Adrenal gland (tissue), 12 donors: ENCODE measurements around the gene DNAJC6. TPM values are rescaled to one million over a fixed set of nuclear protein-coding genes. Genes with fewer than 3 reads are reported as not detected.

Source experiments
- DNase-seq, 7 donors: peaks; one replicate each; pipeline ENCODE4 v3.0.0-alpha.2; 2019 to 2020
- H3K27ac ChIP-seq, 5 donors: fragments of 200-600 bp; sonication (generic) in 4 of 5; 1 replicate in 3 of 5; 2 replicates in 2 of 5; pipeline versions ENCODE4 v1.5.1 to v1.8.0; 2016 to 2020; ENCODE audit warnings: mild to moderate bottlenecking in 1 of 5
- H3K27me3 ChIP-seq: fragments of 200-600 bp; 2 replicates; pipeline ENCODE4 v1.8.0; 2021
- H3K36me3 ChIP-seq, 2 donors: fragments of 200-600 bp; replicated peaks in 1 of 2; 1 replicate in 1 of 2; 2 replicates in 1 of 2; pipeline versions ENCODE4 v1.5.1 to v1.8.0; 2018 to 2022
- H3K4me1 ChIP-seq, 2 donors: fragments of 200-600 bp; replicated peaks in 1 of 2; 1 replicate in 1 of 2; 2 replicates in 1 of 2; pipeline versions ENCODE4 v1.5.1 to v1.8.0; 2018 to 2021
- H3K4me3 ChIP-seq, 4 donors: fragments of 200-600 bp; sonication (generic) in 3 of 4; one replicate each; pipeline ENCODE4 v1.5.1; 2016 to 2018
- H3K9me3 ChIP-seq, 3 donors: fragments of 200-600 bp; sonication (generic) in 1 of 3; replicated peaks in 1 of 3; 1 replicate in 2 of 3; 2 replicates in 1 of 3; pipeline versions ENCODE4 v1.5.1 to v1.8.0; 2016 to 2021
- CTCF ChIP-seq, 6 experiments: fragments of 450-650 bp in 4 of 6; fragments of 200-600 bp in 2 of 6; sonication (generic) in 1 of 6; IDR thresholded peaks; 1 replicate in 5 of 6; 2 replicates in 1 of 6; pipeline versions ENCODE4 v1.5.1 to v1.8.0; 2016 to 2021; ENCODE audit warnings: antibody characterized with exemption in 6 of 6, mild to moderate bottlenecking in 2 of 6, moderate library complexity in 1 of 6
- POLR2A ChIP-seq, 2 donors: fragments of 450-650 bp; IDR thresholded peaks; one replicate each; pipeline ENCODE4 v1.6.1; 2017; ENCODE audit warnings: antibody characterized with exemption in 2 of 2, mild to moderate bottlenecking in 2 of 2, moderate library complexity in 1 of 2
- WGBS, 4 donors: extraction: QIAGEN DNeasy Blood & Tissue Kit in 2 of 4; methylation state at CpG; one replicate each; pipeline versions ENCODE4 v1.1.5 to v1.1.7; 2013 to 2017; 5-methylcytosine and 5-hydroxymethylcytosine counted together
- intact Hi-C, 2 donors: fragments of 100-400 bp; cut with DNase I; formaldehyde crosslinking; loops; one replicate each; pipeline versions ENCODE4 v1.14.1 to v1.15.0; 2022 to 2023
- polyA plus RNA-seq, 3 donors: library from polyadenylated mRNA; stranded (reverse); fragments of 200-250 nt in 2 of 3; fragments of 350-450 nt in 1 of 3; fragmentation: Illumina TruSeq in 1 of 3; extraction: RNeasy Lipid Tissue Mini Kit (QIAGEN cat#74804) in 1 of 3; gene quantifications; one replicate each; pipeline ENCODE4 v1.2.3, GENCODE V29; 2013 to 2014
- total RNA-seq, 9 donors: library from RNA; depleted of rRNA in 4 of 9; stranded (reverse); fragments of >200 nt in 4 of 9; fragments of 120-200 nt in 1 of 9; fragmentation: NEBNext Ultra II Directional in 1 of 9; extraction: Animal tissue kit (Norgen Biotek cat#: 25700) in 1 of 9; gene quantifications; one replicate each; pipeline versions ENCODE4 v1.1.0 to v1.2.4, GENCODE V29; 2013 to 2023
- donor health status: healthy with polysubstance abuse.
- donor health status: Bipolar disorder and iron deficiency.
- donor health status: DM: yes; HTN: yes; CAD: no.
- donor health status: DM: no; HTN: no; CAD: no.
- donor health status: DM: no; HTN: no; CAD: no.
- donor health status: DM: yes; HTN: yes; CAD: no.

DNAJC6 gene
- total and polyA plus RNA-seq, 12 donors = 1.5 to 39.8 (median 13.2) TPM

DNA sequence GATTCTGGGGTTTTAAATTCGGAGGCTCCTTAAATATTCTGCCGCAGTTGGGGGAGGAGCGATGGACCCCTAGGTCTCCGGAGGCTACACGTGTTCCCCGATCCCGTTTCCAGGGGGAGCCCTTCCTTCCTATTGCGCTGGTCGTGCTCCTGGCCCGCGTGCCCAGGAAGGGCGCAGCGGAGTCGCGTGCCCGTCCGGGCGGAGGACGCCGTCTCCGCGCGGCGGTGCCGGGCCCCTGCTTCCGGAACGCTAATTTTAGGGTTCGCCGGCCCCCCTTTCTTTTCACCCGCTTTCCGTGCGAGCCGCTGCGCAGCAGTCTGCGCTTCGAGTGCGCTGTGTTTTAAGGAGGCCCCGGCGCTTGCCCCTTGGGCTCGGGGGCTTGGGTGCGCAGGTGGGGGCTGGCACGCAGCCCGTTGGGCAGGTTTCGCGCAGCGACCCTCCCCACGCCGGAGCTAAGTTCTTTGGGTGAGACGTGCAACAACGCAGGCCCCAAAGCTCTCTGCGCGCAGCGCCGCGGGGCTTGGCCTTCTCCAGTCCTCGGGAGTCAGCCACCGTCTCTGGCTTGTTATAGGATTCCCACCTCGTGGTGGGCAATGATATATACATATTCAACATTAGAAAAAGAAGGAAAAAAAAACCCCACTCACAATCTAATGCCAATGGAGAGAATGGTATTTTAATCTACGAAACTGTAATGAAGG, 43.5 kb upstream of the DNAJC6 start:
- peak; percentile 34 to 58 for TF ChIP-seq POLR2A (IDR thresholded peaks at IDR 0.05)
- TF ChIP-seq CTCF (IDR thresholded peaks at IDR 0.05) = peak in 2 of 6 experiments; percentile 5 to 7
- Histone ChIP-seq H3K36me3 (no peaks in the 10 kb centered on the region), H3K27me3 (no peaks in the 10 kb centered on the region), H3K4me3 (peak overlapping the region in 2 of 4 donors; percentile 18 to 69), H3K4me1 (peaks cover 0 to 26% of the 10 kb centered on the region in 2 donors), H3K27ac (peak overlapping the region in 3 of 5 donors; percentile 41 to 70 (median 61)), H3K9me3 (no peaks in the 10 kb centered on the region)
- 2 to 11% (median 3%) methylated on average over 24 to 59 of the region's 59 CpGs for WGBS, 4 donors
- intact Hi-C loops = no loop called here
- peak; percentile 48 to 79 (median 54) for DNase-seq

GRCh38 chr1:65266476-65266875, 42.9 kb upstream of the DNAJC6 start:
- Histone ChIP-seq H3K27ac (peak overlapping the region in 1 of 5 donors; percentile 41), H3K27me3 (no peaks in the 10 kb centered on the region), H3K9me3 (no peaks in the 10 kb centered on the region), H3K4me1 (peaks cover 0 to 20% of the 10 kb centered on the region in 2 donors), H3K4me3 (peak overlapping the region in 1 of 4 donors; percentile 69), H3K36me3 (no peaks in the 10 kb centered on the region)
- WGBS, 4 donors = 10 to 30% (median 19%) methylated on average over 1 of the region's 1 CpG
- no peak for DNase-seq
- TF ChIP-seq CTCF (IDR thresholded peaks at IDR 0.05) = no peak
- no peak for TF ChIP-seq POLR2A (IDR thresholded peaks at IDR 0.05)
- intact Hi-C loops = no loop called here

GRCh38 chr1:65267271-65267670, 42.1 kb upstream of the DNAJC6 start:
- H3K27ac ChIP-seq = no peak overlapping the region
- TF ChIP-seq POLR2A (IDR thresholded peaks at IDR 0.05) = no peak
- 80 to 86% (median 83%) methylated on average over 4 of the region's 4 CpGs for WGBS, 4 donors
- intact Hi-C loops = no loop called here
- no peaks in the 10 kb centered on the region for H3K27me3 ChIP-seq
- no peak for DNase-seq
- H3K9me3 ChIP-seq = no peaks in the 10 kb centered on the region
- no peak overlapping the region for H3K4me3 ChIP-seq
- H3K36me3 ChIP-seq = no peaks in the 10 kb centered on the region
- H3K4me1 ChIP-seq = peaks cover 0 to 19% of the 10 kb centered on the region in 2 donors

GRCh38 chr1:65267683-65268082, 41.7 kb upstream of the DNAJC6 start:
- TF ChIP-seq CTCF (IDR thresholded peaks at IDR 0.05) (no peak), POLR2A (IDR thresholded peaks at IDR 0.05) (no peak)
- intact Hi-C loops = no loop called here
- 74 to 84% (median 83%) methylated on average over 1 of the region's 1 CpG for WGBS, 4 donors

GRCh38 chr1:65269612-65270011, 39.7 kb upstream of the DNAJC6 start:
- 78 to 88% (median 86%) methylated on average over 2 of the region's 2 CpGs for WGBS, 4 donors
- H3K27me3 ChIP-seq = no peaks in the 10 kb centered on the region
- H3K27ac ChIP-seq = no peak overlapping the region

More at GRCh38 chr1:65267683-65268082, 41.7 kb upstream of the DNAJC6 start:
- H3K9me3 ChIP-seq = no peaks in the 10 kb centered on the region
- H3K4me1 ChIP-seq = peaks cover 0 to 19% of the 10 kb centered on the region in 2 donors
- no peak overlapping the region for H3K27ac ChIP-seq
- no peak overlapping the region for H3K4me3 ChIP-seq
- DNase-seq = no peak
- no peaks in the 10 kb centered on the region for H3K27me3 ChIP-seq
- H3K36me3 ChIP-seq = no peaks in the 10 kb centered on the region

More at GRCh38 chr1:65269612-65270011, 39.7 kb upstream of the DNAJC6 start:
- Histone ChIP-seq H3K4me1 (peaks cover 0 to 19% of the 10 kb centered on the region in 2 donors), H3K4me3 (no peak overlapping the region), H3K9me3 (no peaks in the 10 kb centered on the region), H3K36me3 (no peaks in the 10 kb centered on the region)
- TF ChIP-seq POLR2A (IDR thresholded peaks at IDR 0.05) (no peak), CTCF (IDR thresholded peaks at IDR 0.05) (no peak)
- intact Hi-C loops = no loop called here
- DNase-seq = no peak
